Fibroblast of skin of abdomen (primary cell): ENCODE measurements around the gene COL27A1.

Experiments
- DNase-seq: peaks from one replicate; pipeline ENCODE4 v3.0.0-alpha.2; 2013

Gene COL27A1

DNA sequence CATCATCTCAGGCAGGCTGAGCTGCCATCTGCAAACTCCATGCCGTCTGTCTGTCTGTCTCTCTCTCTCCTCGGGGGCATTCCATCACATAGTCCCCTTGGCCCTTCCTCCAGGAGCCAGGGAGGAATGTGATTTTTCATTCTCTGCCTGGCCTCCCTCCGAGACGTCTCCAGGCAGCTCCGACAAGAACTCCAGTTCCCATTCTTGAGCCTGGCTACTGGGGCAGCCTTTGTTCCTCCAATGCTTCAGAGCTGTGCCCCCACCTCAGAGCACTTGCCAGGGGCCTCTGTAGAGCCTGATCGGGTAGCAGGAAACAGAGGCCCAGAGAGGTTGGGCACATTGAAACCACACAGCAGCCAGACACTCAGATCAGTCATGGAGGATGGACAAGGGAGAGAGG is 74.0 kb downstream of the COL27A1 start:
- no peak for DNase-seq

GRCh38 chr9:114230068-114230467 is 74.7 kb downstream of the COL27A1 start:
- DNase-seq, result no peak

DNA sequence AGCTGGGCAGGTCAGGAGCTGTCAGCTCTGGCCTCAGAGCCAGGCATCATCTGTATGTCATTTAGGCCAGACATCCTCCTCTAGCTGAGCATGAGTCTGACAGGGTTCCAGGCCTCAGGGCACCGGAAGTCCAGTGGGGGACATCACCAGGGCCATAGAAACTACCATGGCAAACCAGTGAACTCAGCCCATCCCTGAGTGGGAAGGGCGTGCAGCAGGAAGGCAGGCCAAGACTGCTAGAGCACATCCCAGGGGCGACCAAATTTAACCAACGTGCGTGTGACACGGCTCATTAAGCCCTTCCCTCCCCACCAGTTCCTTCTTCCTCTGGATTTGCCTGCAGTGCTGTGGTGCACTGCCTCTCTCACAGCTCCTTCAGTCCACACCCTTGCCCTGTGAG is 75.9 kb downstream of the COL27A1 start:
- no peak for DNase-seq

DNA sequence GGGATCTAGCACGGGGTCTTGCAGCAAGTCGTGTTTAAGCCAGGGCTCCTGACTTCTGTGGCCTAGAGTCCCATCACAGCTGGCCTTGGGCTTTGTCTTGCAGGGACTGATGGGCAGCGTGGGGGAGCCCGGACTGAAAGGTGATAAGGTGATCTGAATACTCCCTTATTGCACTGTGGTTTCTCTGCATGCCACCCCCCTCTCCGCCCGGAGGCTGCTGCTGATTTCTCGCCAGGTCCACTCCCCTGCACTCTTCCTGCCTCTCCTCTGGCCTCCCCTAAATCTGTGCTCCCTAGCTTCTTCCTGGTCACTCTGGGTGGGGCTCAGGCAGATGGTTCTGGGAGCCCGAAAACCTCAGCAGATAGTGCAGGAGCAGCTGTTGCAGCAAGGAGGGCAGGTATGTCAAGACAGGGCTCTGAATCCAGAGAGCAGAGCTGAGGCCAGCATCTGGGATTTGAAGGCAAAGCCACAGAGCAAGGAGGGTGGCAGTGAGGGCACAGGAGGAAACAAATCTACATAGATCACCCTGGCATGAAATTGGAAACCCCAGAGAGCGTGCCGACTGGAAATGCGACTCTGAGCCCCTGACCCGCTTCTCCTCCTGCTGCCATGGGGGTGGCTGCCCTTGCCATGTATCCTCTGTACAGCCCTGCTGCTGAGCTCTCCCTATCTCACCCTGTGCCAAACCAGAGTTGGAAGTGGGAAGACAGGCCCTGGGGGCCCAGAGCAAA is 76.5 kb downstream of the COL27A1 start:
- no peak for DNase-seq

GRCh38 chr9:114233491-114234185 is 78.3 kb downstream of the COL27A1 start:
- DNase-seq, result no peak

- peak; percentile 26 for DNase-seq
Observed at GRCh38 chr9:114235033-114235661, 79.8 kb downstream of the COL27A1 start.

DNA sequence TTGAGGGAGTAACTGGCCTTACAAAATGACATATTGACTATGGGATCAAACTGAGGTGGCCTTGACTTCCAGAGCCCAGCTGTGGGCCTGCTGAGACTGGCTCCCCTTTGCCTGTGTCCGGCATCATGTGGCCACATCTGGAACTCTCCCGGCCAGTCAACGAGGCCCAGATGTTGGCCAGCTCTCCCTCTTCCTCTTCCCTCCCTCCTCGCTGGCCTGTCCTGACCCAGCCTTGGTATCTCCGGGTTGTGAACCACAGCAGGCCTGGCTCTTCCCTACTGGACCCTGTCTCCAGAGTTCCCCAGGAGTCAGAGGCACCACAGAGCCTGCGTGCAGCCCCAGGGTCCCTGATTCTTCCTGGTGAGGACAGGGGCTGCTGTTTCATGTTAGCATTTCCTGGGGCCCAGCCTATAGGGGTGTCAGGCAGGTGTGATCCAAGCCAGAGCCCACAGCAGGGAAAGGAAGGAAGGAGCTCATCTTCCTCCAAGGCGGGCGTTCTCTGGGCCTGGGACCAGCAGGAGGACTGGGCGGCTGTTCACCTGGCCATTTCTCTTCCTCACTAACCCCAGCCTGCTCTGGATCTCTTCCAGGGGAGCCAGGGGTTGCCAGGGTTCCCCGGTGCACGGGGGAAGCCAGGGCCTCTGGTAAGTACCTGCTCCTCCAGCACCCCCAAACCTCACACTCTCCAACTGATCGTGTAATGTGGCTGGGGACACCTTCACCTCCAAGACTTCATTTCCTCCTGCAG is 81.2 kb downstream of the COL27A1 start:
- DNase-seq, result no peak

GRCh38 chr9:114237247-114237646 is 81.9 kb downstream of the COL27A1 start:
- DNase-seq, result no peak

GRCh38 chr9:114237781-114238180 is 82.4 kb downstream of the COL27A1 start:
- no peak for DNase-seq

DNA sequence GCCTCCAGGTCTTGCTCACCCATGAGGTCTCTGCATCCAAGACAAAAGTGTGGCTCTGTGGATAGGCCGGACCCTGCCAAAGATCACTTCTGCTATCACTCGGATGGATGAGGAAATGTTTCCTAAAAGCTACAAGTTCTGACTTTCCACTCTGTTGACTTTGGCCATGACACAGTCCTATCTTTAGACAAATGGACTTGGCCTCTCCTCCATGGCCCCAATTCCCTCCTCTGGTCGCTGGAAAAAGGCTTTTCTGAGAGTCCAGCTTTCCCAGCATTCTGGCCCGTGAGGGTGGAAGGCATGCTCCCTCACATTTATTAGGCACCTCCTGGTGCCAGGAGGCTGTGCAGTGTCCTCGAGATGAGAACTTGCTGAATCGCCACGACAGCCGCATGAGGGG is 83.1 kb downstream of the COL27A1 start:
- no peak for DNase-seq

DNA sequence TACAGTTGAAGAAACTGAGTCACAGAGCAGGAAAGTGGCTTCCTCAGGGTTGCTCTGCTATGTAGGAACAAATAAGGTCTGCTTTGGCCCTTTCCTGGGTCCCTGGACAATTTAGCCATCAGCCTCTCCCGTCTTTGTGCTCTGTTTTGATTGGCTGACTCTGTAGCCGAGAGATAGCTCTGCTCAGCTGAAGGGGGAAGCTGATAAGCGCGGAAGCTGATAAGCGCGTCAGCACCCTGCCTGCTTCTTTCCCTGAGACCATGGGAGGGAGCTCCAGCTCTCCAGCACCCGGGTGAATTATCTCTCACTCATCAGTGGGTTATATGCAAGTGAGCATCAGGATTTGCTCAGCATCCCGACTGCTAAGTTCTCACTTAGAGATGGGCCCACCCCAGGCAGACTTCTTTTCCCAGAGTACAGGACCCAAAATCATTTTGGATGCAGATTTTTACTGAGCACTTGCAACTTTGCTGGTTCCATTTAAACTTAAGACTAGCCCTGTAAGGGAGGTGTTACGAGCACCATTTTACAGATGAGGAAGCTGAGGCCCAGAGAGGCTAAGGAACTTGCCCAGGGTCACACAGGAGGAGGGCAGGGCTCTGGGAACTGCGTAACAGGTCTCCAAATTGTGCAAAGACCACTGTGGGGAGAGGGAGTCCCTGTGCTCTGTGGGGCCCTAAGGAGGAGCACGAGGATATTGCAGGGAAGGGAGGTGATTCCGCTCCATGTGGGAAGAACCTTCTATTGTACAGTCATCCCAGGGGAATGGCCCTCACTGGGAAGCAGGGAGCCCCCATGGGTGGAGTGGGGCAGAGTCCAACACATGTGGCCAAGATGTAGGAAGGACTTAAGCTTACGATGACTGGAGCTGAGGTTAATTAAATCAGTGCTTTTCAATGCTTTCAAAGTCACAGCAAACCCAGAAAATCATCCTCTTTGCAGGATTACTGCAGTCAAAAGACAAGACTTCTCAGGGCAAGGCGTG is 83.8 kb downstream of the COL27A1 start:
- peak; percentile 94 for DNase-seq

GRCh38 chr9:114240216-114240615 is 84.9 kb downstream of the COL27A1 start:
- no peak for DNase-seq

GRCh38 chr9:114240647-114241558 is 85.6 kb downstream of the COL27A1 start:
- no peak for DNase-seq

DNA sequence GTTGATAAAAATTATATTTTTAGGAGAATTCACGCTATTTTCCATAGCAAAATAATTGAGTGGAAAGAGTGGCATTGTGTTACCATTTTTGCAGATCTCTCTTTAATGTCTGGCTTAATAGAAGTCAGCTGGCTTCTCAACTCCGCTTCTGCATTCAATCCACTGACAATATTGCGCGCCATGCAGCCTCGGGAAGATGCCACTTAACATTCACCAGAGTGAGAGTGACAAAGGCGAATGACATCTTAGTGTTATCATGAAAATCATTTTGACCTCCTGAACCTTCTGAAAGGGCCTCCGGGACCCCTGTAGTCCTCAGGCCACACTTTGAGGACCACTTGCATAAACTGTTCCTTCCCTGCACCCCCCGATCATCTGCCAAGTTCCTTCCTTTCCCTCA is 87.5 kb downstream of the COL27A1 start:
- no peak for DNase-seq

DNA sequence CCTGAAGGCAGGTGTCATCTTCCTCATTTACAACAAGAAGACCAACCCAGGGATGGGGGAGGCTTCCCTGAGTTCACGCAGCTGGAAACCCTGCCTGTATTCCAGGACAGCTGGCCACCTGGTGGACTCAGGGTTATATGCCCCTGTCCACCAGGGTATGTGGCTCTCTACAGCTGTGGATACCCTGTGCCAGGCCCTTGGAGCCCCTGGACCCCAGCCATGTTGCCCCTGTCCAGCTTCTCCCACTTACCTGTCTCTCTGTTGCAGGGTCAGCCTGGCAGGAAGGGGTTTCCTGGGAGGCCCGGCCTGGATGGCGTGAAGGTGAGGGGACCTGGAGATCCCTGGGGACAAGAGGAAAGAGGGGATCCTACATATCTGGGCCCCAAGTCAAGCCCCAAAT is 87.9 kb downstream of the COL27A1 start:
- DNase-seq, result no peak

DNA sequence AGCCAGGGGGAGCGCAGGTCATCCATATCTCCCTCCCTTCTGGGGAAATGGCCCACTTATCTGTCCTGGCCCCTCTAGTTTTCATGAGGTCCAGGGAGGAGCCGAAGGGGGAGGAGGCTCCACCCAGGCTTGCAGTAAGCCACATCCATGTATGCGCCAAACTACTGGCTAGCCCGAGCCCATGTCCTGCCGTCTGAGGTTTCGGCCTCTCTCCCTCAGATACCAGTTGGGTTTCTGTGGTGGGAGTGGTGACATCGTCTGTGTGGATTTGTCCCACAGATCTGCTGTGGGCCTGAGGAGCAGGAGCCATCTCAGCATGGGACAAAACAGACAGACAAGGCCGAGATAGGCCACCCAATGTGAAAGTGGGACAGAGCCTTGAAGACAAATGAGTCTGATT is 89.2 kb downstream of the COL27A1 start:
- DNase-seq, result no peak

DNA sequence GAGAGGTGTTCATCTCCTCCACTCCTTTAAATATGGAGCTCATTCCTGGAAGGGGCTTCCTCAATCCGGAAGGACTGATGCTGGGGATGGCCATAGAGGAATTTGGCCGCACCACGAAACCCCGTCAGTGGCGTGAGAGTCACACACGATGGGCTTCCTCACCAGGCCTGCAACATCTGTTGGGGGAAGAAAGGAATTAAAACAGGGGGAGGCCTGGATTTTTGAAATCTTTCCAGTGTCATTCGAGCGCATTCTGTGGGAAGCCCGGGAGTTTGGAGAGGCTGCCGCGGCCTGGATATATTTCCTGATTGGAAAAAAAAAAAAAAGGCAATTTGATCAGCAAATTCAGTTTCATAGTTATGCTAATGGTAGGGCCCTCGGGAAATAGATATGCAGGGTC is 91.2 kb downstream of the COL27A1 start:
- peak; percentile 94 for DNase-seq

DNA sequence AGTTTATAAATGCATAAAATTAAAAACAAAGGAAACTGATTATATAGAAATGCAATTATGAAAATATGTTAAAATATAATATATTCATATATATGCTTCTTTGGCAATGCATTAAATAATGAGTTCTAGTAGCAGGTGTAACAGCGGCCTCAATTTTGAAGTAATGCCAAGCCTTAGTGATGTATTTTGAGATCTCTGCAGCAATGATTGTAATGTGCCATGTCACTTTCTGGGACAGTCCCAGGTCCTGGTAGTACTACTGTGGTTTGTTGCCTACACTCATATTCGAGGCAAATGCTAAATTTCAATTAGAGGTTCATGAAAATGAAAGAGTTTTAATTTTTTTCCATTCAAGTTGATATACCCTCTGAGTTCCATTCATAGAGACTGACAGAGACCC is 91.7 kb downstream of the COL27A1 start:
- DNase-seq, result no peak

GRCh38 chr9:114247491-114247890 is 92.2 kb downstream of the COL27A1 start:
- no peak for DNase-seq

GRCh38 chr9:114248299-114248707 is 93.0 kb downstream of the COL27A1 start:
- DNase-seq, result no peak
